Endometrium (tissue), 2 donors: ENCODE results near the gene FADS1.

Source experiments
- FAIRE-seq: peaks from 2 replicates; lab custom pipeline; 2012; peaks lifted over from hg19 to GRCh38; lab: Jason Lieb, UNC
- donor health status: control.
- donor health status: control.

FADS1 gene

GRCh38 chr11:61846362-61847020 is 29.7 kb upstream of the FADS1 start:
- no peak for FAIRE-seq

- no peak for FAIRE-seq
These were observed 28.2 kb upstream of the FADS1 start for GRCh38 chr11:61844909-61845565.

GRCh38 chr11:61842528-61842820 is 25.7 kb upstream of the FADS1 start:
- FAIRE-seq: no peak

GRCh38 chr11:61841636-61842527 is 25.1 kb upstream of the FADS1 start:
- no peak for FAIRE-seq

GRCh38 chr11:61840371-61840770 is 23.6 kb upstream of the FADS1 start:
- FAIRE-seq: no peak

GRCh38 chr11:61839742-61840141 is 22.9 kb upstream of the FADS1 start:
- no peak for FAIRE-seq

- FAIRE-seq: no peak
These were observed 22.1 kb upstream of the FADS1 start for GRCh38 chr11:61838921-61839320.

- FAIRE-seq: no peak
These were observed 21.7 kb upstream of the FADS1 start for GRCh38 chr11:61838501-61838900.

GRCh38 chr11:61837411-61838005 is 20.7 kb upstream of the FADS1 start:
- FAIRE-seq: no peak

- FAIRE-seq: no peak
These were observed 19.4 kb upstream of the FADS1 start for GRCh38 chr11:61836193-61836592.

- no peak for FAIRE-seq
These were observed 17.7 kb upstream of the FADS1 start for GRCh38 chr11:61834278-61835048.

- FAIRE-seq: no peak
These were observed 17.1 kb upstream of the FADS1 start for GRCh38 chr11:61833926-61834277.

- FAIRE-seq: no peak
These were observed 16.7 kb upstream of the FADS1 start for GRCh38 chr11:61833471-61833870.

GRCh38 chr11:61832754-61833153 is 16.0 kb upstream of the FADS1 start:
- FAIRE-seq: no peak

- FAIRE-seq: no peak
These were observed 15.4 kb upstream of the FADS1 start for GRCh38 chr11:61832207-61832606.

GRCh38 chr11:61830237-61831105 is 13.7 kb upstream of the FADS1 start:
- FAIRE-seq: peak; percentile 39

- no peak for FAIRE-seq
These were observed 13.0 kb upstream of the FADS1 start for GRCh38 chr11:61829806-61830205.

GRCh38 chr11:61828629-61829407 is 12.0 kb upstream of the FADS1 start:
- no peak for FAIRE-seq

- no peak for FAIRE-seq
These were observed 11.5 kb upstream of the FADS1 start for GRCh38 chr11:61828379-61828628.

GRCh38 chr11:61827571-61828378 is 11.0 kb upstream of the FADS1 start, which contains the start of gene FADS2:
Gene FADS2 (plus strand): TSS chr11:61828300. CDS start chr11:61828391, 91 bp downstream.
- no peak for FAIRE-seq
